GM12878 (cell line): ENCODE results near the gene CAPN2.

ENCODE experiments used
- CHD4 ChIP-seq: fragments of 200-600 bp; sonication (generic); IDR thresholded peaks from 2 replicates; pipeline ENCODE4 v1.6.1; 2016; ENCODE audit warnings: mild to moderate bottlenecking
- CREM ChIP-seq: IDR thresholded peaks from 2 replicates; pipeline ENCODE4 v1.6.1; 2014; ENCODE audit warnings: antibody characterized with exemption, low read depth
- CTCF ChIP-seq, 3 experiments: IDR thresholded peaks in 2 of 3; conservative IDR thresholded peaks in 1 of 3; 2 replicates each; pipeline ENCODE4 v1.5.1; 2011; ENCODE audit warnings: low read depth in 3 of 3, low read length in 3 of 3, mild to moderate bottlenecking in 3 of 3, control low read depth in 2 of 3, moderate library complexity in 2 of 3, inconsistent platforms in 1 of 3, mixed read lengths in 1 of 3; ENCODE audit not compliant: control insufficient read depth in 2 of 3, insufficient read depth in 1 of 3; ENCODE audit errors: extremely low read depth in 1 of 3
- EP300 ChIP-seq, 2 experiments: fragments of 150-350 bp in 1 of 2; IDR thresholded peaks; 2 replicates each; pipeline ENCODE4 v1.6.1; 2011 to 2012; ENCODE audit warnings: low read depth in 2 of 2, low read length in 2 of 2, borderline replicate concordance in 1 of 2, improper control_type of control experiment in 1 of 2, inconsistent platforms in 1 of 2; ENCODE audit not compliant: control insufficient read depth in 1 of 2
- FOXK2 ChIP-seq: fragments of 450-650 bp; IDR thresholded peaks from 2 replicates; pipeline ENCODE4 v1.6.1; 2017; ENCODE audit warnings: mild to moderate bottlenecking, moderate library complexity
- HDGF ChIP-seq: fragments of 450-650 bp; IDR thresholded peaks from 2 replicates; pipeline ENCODE4 v1.6.1; 2016; ENCODE audit warnings: antibody characterized with exemption
- JUND ChIP-seq: IDR thresholded peaks from 2 replicates; pipeline ENCODE4 v1.6.1; 2012; ENCODE audit warnings: low read depth, mild to moderate bottlenecking, low read length, improper control_type of control experiment, moderate library complexity
- MTA3 ChIP-seq: IDR thresholded peaks from 2 replicates; pipeline ENCODE4 v1.6.1; 2012; ENCODE audit warnings: low read length, inconsistent platforms, borderline replicate concordance
- MYC ChIP-seq: IDR thresholded peaks from 2 replicates; pipeline ENCODE4 v1.6.1; 2011; ENCODE audit warnings: mild to moderate bottlenecking, low read length, moderate library complexity, inconsistent platforms; ENCODE audit not compliant: insufficient read depth, insufficient replicate concordance, insufficient read length, severe bottlenecking
- POLR2A ChIP-seq: IDR thresholded peaks from 2 replicates; pipeline ENCODE4 v1.6.1; 2011; ENCODE audit warnings: low read depth, mild to moderate bottlenecking, low read length
- POLR2AphosphoS5 ChIP-seq: IDR thresholded peaks from 2 replicates; pipeline ENCODE4 v1.6.1; 2011; ENCODE audit warnings: mild to moderate bottlenecking, low read length, inconsistent platforms
- TAF1 ChIP-seq: IDR thresholded peaks from 2 replicates; pipeline ENCODE4 v1.6.1; 2011; ENCODE audit warnings: mild to moderate bottlenecking, low read depth, low read length, borderline replicate concordance
- USF1 ChIP-seq: IDR thresholded peaks from 2 replicates; pipeline ENCODE4 v1.6.1; 2011; ENCODE audit warnings: borderline replicate concordance, low read depth, mild to moderate bottlenecking, moderate library complexity, mixed read lengths, low read length; ENCODE audit not compliant: insufficient read depth; ENCODE audit errors: extremely low read length
- ZNF274 ChIP-seq: IDR thresholded peaks from one replicate; pipeline ENCODE4 v1.8.0; 2011; ENCODE audit not compliant: insufficient read length, insufficient read depth

GRCh38 chr1:223793716-223794115 is 81.4 kb downstream of the CAPN2 start:
- TF ChIP-seq MYC (no peak), EP300 (IDR thresholded peaks at IDR 0.05; ENCODE audit: borderline replicate concordance in 1 of 2, control insufficient read depth in 1 of 2, low read depth in 2 of 2, low read length in 2 of 2) (no peak), JUND (no peak), USF1 (no peak), FOXK2 (no peak), CTCF (IDR thresholded peaks at IDR 0.05 in 2 of 3, conservative IDR thresholded peaks at IDR 0.05 in 1 of 3; ENCODE audit: control insufficient read depth in 2 of 3, extremely low read depth in 1 of 3, insufficient read depth in 1 of 3, low read depth in 3 of 3, low read length in 3 of 3) (no peak), ZNF274 (no peak), POLR2AphosphoS5 (no peak), HDGF (no peak), CREM (no peak), CHD4 (no peak), TAF1 (no peak), MTA3 (no peak), POLR2A (no peak)
